ENCODE measurements around the gene COMMD4. TPM values are rescaled to one million over a fixed set of nuclear protein-coding genes. Genes with fewer than 3 reads are reported as not detected.
A peak's percentile ranks its signal among the peaks of the same experiment; 100 is the strongest.
"Not testable (repeated sequence)": the region's sequence is repeated elsewhere in the genome, so short reads cannot be mapped to it uniquely, and the experiment has no call there.

The COMMD4 gene
- 185 and 198 TPM in 2 replicates for total RNA-seq (2014; rRNA removed)
- polyA plus RNA-seq (2012): 191 TPM

- DNase-seq (ENCODE audit: low read depth): peak; percentile 96
Measured at GRCh38 chr15:75335705-75336355, at the start of gene COMMD4. Gene COMMD4 (plus strand): TSS chr15:75336063. CDS start chr15:75336090, 27 bp downstream.

- not testable (repeated sequence) for DNase-seq (ENCODE audit: low read depth)
Measured at GRCh38 chr15:75293660-75294059, 42.2 kb upstream of the COMMD4 start.

- DNase-seq (ENCODE audit: low read depth): not testable (repeated sequence)
Measured at GRCh38 chr15:75298541-75299310, 37.1 kb upstream of the COMMD4 start.

DNA sequence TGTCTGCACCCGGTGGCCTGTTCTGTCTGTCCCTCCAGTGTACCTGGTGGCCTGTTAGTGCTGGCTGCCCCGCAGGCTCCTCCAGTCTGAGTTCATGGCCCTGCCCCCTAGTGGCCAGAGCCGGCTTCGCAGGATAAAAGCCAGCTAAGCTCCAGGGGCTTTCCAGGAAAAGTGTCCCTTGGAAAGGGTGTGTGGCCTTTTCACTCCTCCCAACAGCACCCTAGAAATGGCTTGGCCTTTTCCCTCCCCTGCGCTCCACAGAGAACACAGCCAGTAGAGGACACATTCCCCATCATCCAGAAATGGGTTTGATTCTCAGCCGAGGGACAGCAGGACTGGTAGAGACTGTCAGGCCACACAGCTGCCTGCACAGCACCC is 36.6 kb upstream of the COMMD4 start:
- not testable (repeated sequence) for DNase-seq (ENCODE audit: low read depth)

DNA sequence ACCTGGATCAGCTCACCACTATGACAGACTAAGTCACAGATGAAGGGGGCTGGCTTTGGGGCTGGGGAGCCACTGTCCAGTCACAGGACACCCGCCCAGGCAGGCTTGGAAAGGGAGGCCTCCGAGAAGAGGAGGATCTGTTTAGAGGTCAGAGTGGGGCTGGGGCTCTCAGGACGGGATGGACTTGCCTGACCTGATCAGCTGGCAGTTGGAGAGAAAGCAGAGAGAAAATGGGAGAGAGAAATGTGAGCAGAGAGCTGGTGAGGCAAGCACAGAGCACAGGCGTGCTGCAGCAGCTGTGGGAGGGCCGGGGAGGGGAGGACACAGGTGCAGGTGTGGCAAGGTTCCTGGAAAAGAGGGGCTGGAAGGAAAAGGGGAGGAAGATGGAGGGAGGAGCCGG is 35.8 kb upstream of the COMMD4 start:
- DNase-seq (ENCODE audit: low read depth): not testable (repeated sequence)

- no peak for DNase-seq (ENCODE audit: low read depth)
Measured at GRCh38 chr15:75302318-75302717, 33.5 kb upstream of the COMMD4 start.

DNA sequence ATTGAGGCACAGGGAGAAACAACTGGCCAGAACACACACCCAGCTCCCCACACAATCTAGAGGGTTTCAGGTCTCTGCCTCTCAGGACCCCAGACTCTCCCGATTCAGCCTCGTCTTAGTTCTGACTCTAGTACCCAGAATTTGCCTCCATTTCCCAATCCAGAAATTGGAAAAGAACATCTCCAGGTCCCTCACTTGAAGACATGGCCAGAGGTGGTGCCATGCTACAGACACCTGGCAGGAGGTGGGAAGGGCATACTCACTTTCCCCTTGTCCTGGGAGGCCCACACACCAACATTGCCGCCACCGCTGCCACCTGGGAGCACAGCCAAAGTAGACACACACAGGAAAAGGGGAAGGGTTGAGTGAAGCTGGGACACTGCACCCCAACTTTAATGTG is 33.1 kb upstream of the COMMD4 start:
- DNase-seq (ENCODE audit: low read depth): not testable (repeated sequence)

DNA sequence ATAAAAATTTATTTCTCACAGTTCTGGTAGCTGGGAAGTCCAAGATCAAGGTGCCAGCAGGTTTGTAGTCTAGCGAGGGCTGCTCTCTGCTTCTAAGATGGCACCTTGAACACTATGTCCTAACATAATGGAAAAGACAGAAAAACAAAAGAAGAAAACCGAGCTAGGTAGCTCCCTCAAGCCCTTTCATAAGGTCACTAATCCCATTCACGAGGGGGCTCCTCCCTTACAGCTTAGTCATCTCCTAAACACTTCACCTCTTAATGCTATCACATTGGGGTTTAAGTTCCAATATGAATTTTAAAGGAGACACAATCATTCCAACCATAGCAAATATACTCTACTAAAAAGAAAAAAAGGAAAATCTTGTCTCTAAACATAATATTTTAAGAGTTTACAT is 29.7 kb upstream of the COMMD4 start:
- no peak for DNase-seq (ENCODE audit: low read depth)

GRCh38 chr15:75307778-75308390 is 28.0 kb upstream of the COMMD4 start:
- DNase-seq (ENCODE audit: low read depth): peak; percentile 24

DNA sequence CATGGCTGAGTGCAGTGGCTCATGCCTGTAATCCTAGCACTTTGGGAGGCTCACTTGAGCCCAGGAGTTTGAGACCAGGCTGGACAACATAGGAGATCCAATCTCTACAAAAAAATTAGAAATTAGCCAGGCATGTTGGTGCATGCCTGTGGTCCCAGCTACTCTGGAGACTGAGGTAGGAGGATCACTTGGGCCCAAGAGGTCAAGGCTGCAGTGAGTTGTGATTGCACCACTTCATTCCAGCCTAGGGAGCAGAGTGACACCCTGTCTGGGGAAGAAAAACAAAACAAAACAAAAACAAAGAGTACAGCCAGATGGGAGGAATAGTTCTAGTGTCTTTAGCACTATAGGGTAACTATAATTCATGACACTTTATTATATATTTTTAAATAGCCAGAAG is 26.2 kb upstream of the COMMD4 start:
- peak; percentile 35 for DNase-seq (ENCODE audit: low read depth)

DNA sequence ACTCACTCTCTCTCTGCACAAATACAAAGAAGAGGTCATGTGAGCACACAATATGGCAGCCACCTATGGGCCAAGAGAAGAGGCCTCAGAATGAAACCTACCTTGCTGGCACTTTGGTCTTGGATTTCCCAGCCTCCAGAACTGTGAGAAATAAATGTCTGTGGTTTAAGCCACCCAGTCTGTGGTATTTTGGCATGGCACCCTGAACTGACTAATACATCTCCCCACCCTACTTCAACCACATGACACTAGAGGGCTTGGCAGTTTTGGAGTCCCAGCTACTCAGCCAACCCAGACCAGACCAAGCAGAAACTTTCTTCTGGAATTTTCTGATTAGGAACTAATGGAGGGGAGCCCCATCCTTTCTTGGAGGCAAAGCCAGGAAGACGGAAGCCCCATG is 23.3 kb upstream of the COMMD4 start:
- DNase-seq (ENCODE audit: low read depth): peak; percentile 54

DNA sequence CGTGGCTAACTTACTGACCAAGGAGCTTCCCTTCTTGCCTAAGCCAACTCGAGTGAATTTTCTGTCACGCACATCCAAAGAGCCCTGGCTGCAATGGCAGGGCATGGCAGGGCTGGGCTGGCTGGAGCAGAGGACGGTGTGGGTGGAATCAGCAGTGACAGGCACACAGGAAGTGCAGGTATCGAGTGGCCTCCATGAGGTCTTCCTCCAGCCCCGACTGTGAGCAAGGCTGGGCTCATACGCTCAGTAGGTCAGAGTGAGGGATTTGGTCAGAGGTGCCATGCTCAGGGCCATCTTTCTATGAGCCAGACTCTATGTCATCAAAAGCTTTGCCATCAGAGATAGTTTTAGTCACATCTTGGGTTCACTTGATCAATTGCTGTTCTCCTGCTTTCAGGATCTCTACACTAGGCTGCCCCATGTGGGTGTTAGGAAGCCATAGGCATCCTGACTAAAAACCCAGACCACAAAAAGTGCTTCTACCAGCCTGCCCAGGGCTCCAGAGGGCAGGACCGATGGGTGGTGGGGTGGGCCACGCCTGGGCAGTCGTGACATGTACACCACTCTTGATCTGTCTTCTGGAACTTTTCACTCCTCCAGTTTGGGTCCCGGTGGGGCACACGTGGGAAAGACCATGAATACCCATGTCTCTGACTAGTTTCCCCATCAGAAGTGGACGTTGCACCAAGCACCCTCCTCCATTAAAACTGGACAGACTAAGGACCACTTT is 22.6 kb upstream of the COMMD4 start:
- no peak for DNase-seq (ENCODE audit: low read depth)

GRCh38 chr15:75314552-75315290 is 21.1 kb upstream of the COMMD4 start:
- no peak for DNase-seq (ENCODE audit: low read depth)

DNA sequence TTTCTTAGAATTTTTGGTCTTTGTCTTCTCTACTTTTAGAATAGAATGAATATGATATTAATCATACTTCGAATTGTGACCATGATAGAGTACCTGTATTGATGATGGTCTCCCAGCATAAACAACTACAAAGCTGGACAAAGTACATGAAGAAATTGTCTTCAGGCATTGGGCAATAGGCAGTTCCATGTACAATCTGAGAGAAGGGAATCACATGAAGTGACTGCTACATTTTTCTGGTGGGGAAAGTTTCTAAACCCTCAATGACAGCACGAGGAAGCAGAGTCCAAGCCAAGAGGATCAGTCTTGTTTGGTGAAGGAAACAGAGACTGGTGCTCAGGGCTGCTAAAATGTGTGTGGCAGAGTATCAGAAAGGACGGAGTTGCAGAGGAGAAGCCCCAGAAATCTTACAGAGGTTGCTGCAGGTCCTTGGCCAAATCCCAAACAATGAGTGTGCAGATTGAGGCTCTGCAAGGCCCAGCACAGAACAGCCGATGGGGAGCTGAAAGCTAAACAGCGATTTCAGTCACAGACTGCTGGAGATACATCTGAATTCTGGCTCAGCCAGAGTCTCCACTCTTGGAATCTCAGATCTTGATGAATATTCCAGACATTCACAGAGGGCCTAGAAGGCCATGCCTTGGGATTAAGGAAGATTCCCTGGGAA is 16.5 kb upstream of the COMMD4 start:
- not testable (repeated sequence) for DNase-seq (ENCODE audit: low read depth)

- DNase-seq (ENCODE audit: low read depth): no peak
Measured at GRCh38 chr15:75321711-75322110, 14.2 kb upstream of the COMMD4 start.

DNA sequence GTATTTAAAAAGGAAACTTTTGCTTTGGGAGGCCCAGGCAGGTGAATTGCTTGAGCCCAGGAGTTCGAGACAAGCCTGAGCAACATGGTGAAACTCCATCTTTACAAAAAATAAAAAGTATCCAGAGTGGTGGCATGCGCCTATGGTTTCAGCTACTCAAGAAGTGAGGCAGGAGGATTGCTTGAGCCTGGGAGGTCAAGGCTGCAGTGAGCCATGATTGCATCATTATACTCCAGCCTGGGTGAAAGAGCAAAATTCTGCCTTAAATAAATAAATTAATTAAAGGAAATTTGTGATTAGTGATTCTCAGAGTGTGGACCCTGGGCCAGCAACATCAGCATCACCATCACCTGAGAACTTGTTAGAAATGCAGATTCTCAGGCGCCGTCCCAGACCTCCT is 9.9 kb upstream of the COMMD4 start:
- no peak for DNase-seq (ENCODE audit: low read depth)

DNA sequence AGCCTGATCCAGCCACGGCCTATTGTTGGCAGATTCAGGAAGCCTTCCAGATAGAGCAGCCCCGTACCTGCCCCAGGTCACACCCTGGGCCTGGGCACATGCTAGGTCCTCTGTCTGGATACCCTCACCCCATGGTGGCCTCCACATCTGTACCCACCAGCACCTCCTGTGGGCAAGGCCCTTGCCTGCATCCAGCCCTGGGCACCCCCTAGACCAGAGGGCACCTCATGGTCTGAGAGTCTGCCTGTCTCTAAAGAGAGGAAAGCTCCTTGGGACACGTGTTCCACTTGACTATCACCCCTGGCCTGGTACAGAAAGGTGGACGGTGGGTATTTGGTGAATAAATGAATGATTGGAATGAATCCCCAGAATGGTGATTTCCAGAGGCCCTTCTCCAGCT is 8.9 kb upstream of the COMMD4 start:
- no peak for DNase-seq (ENCODE audit: low read depth)

DNA sequence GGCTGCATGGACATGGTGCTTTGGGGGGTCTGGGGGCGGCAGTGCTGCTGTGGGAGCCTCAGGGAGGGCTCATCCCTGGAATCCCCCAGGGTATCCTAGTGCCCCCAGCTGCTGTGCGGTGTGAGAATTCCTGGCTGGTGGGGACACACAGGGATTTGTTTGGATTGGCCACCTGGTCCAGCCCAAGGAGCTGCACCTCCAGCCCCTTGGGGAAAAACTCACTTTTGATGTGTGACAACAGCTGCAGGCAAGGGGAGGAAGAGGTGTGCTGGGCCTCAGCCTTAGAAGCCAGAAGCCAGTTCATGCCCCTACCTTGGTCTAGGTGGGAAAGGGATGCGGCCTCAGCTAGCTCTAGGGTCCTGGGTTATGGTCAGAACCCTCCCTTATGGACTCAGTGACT is 8.4 kb upstream of the COMMD4 start:
- no peak for DNase-seq (ENCODE audit: low read depth)

DNA sequence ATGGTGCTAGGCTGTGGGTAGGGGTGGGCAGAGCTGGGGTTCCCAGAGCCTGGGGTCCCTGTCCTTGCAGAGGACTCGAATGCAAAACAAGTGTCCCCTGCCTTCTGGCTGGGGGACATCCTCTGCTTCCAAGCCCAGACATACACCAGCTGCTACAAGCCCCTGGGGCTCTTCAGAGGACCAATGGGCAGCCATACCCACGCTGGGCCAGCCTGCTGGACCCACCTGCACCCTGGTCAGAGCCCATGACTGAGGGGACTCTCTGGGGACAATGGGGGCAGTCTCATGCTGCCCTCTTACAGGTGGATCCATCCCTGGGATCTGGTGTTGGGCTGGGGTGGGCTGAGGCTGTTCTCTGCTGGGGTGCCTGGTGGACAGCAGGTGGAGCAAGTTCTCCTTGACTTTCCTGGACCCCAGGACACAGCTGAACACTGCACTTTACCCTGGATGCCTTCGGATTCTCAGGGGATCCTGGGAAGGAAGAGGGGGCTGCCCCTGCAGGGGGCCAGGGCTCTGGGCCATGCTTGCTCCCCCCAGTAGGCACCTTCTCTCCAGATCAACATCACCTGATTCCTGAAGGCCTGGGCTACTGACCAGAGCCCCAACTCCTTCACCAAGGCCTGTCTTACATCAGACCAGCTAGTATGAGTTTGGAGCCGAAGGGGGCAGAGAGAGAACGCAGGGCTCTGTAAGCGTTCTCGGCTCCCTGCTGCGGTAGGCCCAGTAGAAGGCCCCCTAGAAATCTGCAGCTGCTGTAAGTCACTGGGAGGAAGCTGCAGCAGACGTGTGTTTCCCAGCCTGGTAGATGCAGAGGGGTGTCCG is 7.2 kb upstream of the COMMD4 start:
- no peak for DNase-seq (ENCODE audit: low read depth)

DNA sequence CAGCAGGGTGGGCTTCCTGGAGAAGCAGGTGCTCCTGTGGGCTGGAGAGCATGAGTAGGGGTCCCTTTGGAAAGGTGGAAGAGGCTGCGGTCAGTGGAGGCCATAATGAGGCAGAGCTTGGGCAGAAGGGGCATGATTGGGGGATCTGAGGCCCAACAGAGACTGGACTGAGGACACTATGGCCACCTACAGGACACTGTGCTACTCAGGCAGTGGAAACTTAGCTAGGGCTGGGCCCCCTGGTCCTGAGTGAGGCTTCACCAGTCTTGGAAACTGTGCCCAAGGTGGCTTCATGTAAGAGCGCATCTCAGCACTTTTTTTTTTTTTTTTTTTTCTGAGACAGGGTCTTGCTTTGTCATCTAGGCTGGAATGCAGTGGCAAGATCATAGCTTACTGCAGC is 6.3 kb upstream of the COMMD4 start:
- DNase-seq (ENCODE audit: low read depth): no peak
